IMR-90 (cell line): ENCODE measurements around the gene STIM1. TPM values are rescaled to one million over a fixed set of nuclear protein-coding genes. Genes with fewer than 3 reads are reported as not detected.

Experiments used
- ATAC-seq: fragments of 200-7000 bp; cut with Tn5 transposase; 2 replicates; pipeline ENCODE4 v1.9.1; 2020; ENCODE audit warnings: low read depth, mild to moderate bottlenecking, moderate library complexity
- BruUV-seq: library from RNA; stranded (reverse); fragments of 400-500 nt; replicated peaks from 2 replicates; lab custom pipeline; 2021; lab: Mats Ljungman, UMichigan
- CTCF ChIA-PET: fragments of 300-600 bp; formaldehyde crosslinking; extraction: SDS; loops from one replicate; lab custom pipeline; 2021; ENCODE audit warnings: antibody characterized with exemption; lab: Yijun Ruan, JAX
- POLR2A ChIA-PET: fragments of 300-600 bp; sonication (Branson Sonifier 250); formaldehyde crosslinking; loops from one replicate; lab custom pipeline; 2022; ENCODE audit warnings: antibody characterized with exemption; ENCODE audit not compliant: unreplicated experiment; lab: Charles Lee
- DNase-seq: peaks from one replicate; pipeline ENCODE4 v3.0.0; 2013
- H2AFZ ChIP-seq: replicated peaks from 2 replicates; pipeline ENCODE3; 2013; ENCODE audit warnings: low read length, mild to moderate bottlenecking; ENCODE audit not compliant: poor library complexity
- H2AK5ac ChIP-seq: 2 replicates; pipeline ENCODE4 v1.6.1; 2013; ENCODE audit warnings: low read depth, low read length, inconsistent platforms
- H2AK9ac ChIP-seq: replicated peaks from 2 replicates; pipeline ENCODE3; 2013; ENCODE audit warnings: mild to moderate bottlenecking, low read depth, low read length, moderate library complexity; ENCODE audit not compliant: poor library complexity
- H2BK120ac ChIP-seq: 2 replicates; pipeline ENCODE4 v1.6.1; 2013; ENCODE audit warnings: low read depth, low read length, inconsistent platforms
- H2BK15ac ChIP-seq: 3 replicates; pipeline ENCODE4 v1.6.1; 2013; ENCODE audit warnings: low read depth, low read length, inconsistent platforms
- H2BK20ac ChIP-seq: 2 replicates; pipeline ENCODE4 v1.6.1; 2013; ENCODE audit warnings: low read depth, mild to moderate bottlenecking, inconsistent platforms, low read length, moderate library complexity
- H2BK5ac ChIP-seq: 2 replicates; pipeline ENCODE4 v1.6.1; 2013; ENCODE audit warnings: mild to moderate bottlenecking, low read depth, low read length, inconsistent platforms; ENCODE audit not compliant: poor library complexity, severe bottlenecking
- H3K14ac ChIP-seq: replicated peaks from 2 replicates; pipeline ENCODE4 v1.6.1; 2013; ENCODE audit warnings: low read depth, low read length, inconsistent platforms
- H3K18ac ChIP-seq: 2 replicates; pipeline ENCODE4 v1.6.1; 2013; ENCODE audit warnings: low read depth, low read length, control low read depth
- H3K23ac ChIP-seq: 2 replicates; pipeline ENCODE4 v1.6.1; 2013; ENCODE audit warnings: low read depth, low read length, inconsistent platforms
- H3K27ac ChIP-seq: 2 replicates; pipeline ENCODE4 v1.5.1; 2013; ENCODE audit warnings: mild to moderate bottlenecking, control low read depth, low read length; ENCODE audit not compliant: insufficient read depth
- H3K27me3 ChIP-seq: 2 replicates; pipeline ENCODE4 v1.6.1; 2013; ENCODE audit warnings: low read length; ENCODE audit not compliant: control insufficient read depth, insufficient read depth
- H3K36me3 ChIP-seq: 2 replicates; pipeline ENCODE4 v1.6.1; 2013; ENCODE audit warnings: low read length, mixed read lengths; ENCODE audit not compliant: control insufficient read depth, insufficient read depth
- H3K4ac ChIP-seq: 2 replicates; pipeline ENCODE4 v1.6.1; 2013; ENCODE audit warnings: low read depth, low read length, inconsistent platforms
- H3K4me1 ChIP-seq: 2 replicates; pipeline ENCODE4 v1.6.1; 2013; ENCODE audit warnings: low read length, mixed read lengths; ENCODE audit not compliant: control insufficient read depth, insufficient read depth
- H3K4me2 ChIP-seq: 2 replicates; pipeline ENCODE4 v1.6.1; 2013; ENCODE audit warnings: low read depth, mild to moderate bottlenecking, control low read depth, low read length, moderate library complexity
- H3K4me3 ChIP-seq: 2 replicates; pipeline ENCODE4 v1.5.1; 2013; ENCODE audit warnings: low read depth, mild to moderate bottlenecking, control low read depth, low read length, moderate library complexity; ENCODE audit not compliant: insufficient read depth
- H3K56ac ChIP-seq: 2 replicates; pipeline ENCODE4 v1.6.1; 2013; ENCODE audit warnings: low read length, inconsistent platforms; ENCODE audit not compliant: insufficient read depth; ENCODE audit errors: extremely low read depth
- H3K79me1 ChIP-seq, 2 experiments: 2 replicates each; pipeline ENCODE4 v1.6.1; 2013; ENCODE audit warnings: low read length in 2 of 2, inconsistent platforms in 1 of 2, low read depth in 1 of 2
- H3K9ac ChIP-seq: 2 replicates; pipeline ENCODE4 v1.6.1; 2013; ENCODE audit warnings: low read depth, low read length, control low read depth
- H3K9me1 ChIP-seq: 2 replicates; pipeline ENCODE4 v1.6.1; 2013; ENCODE audit warnings: low read length, inconsistent platforms; ENCODE audit not compliant: insufficient read depth
- H3K9me3 ChIP-seq: 2 replicates; pipeline ENCODE4 v1.6.1; 2013; ENCODE audit warnings: low read length; ENCODE audit not compliant: control insufficient read depth, insufficient read depth
- H4K20me1 ChIP-seq: 2 replicates; pipeline ENCODE4 v1.6.1; 2013; ENCODE audit warnings: low read length, inconsistent platforms; ENCODE audit not compliant: insufficient read depth
- H4K5ac ChIP-seq: 2 replicates; pipeline ENCODE4 v1.6.1; 2013; ENCODE audit warnings: mild to moderate bottlenecking, low read depth, low read length, control low read depth
- H4K8ac ChIP-seq, 2 experiments: 2 replicates each; pipeline ENCODE4 v1.6.1; 2013; ENCODE audit warnings: low read depth in 2 of 2, low read length in 2 of 2, control low read depth in 1 of 2, inconsistent platforms in 1 of 2
- H4K91ac ChIP-seq: 2 replicates; pipeline ENCODE4 v1.6.1; 2013; ENCODE audit warnings: low read depth, low read length, inconsistent platforms; ENCODE audit not compliant: insufficient read depth
- MAFK ChIP-seq: IDR thresholded peaks from 2 replicates; pipeline ENCODE4 v1.6.1; 2012; ENCODE audit warnings: low read depth, low read length, improper control_type of control experiment
- USF2 ChIP-seq: fragments of 150-350 bp; IDR thresholded peaks from 2 replicates; pipeline ENCODE4 v1.6.1; 2017; ENCODE audit warnings: mild to moderate bottlenecking, antibody characterized with exemption, low read length, low read depth
- WGBS, 2 experiments: methylation state at CpG; one replicate each; pipeline versions ENCODE4 v1.1.5 to v1.1.7; 2013; ENCODE audit warnings: missing lambda C conversion rate in 2 of 2; ENCODE audit not compliant: insufficient read length in 1 of 2; ENCODE audit errors: extremely low coverage in 2 of 2; 5-methylcytosine and 5-hydroxymethylcytosine counted together
- dilution Hi-C: fragments of 300-500 bp; cut with HindIII; formaldehyde crosslinking; loops from one replicate; pipeline ENCODE4 v1.14.3; 2018; ENCODE audit warnings: low sequenced_read_pairs; ENCODE audit not compliant: unreplicated experiment
- in situ Hi-C: fragments of 300-500 bp; cut with MboI; formaldehyde crosslinking; loops from 3 replicates; pipeline ENCODE4 v1.14.3; 2019; ENCODE audit warnings: low sequenced_read_pairs, inconsistent platforms, mixed read lengths
- intact Hi-C: fragments of 100-400 bp; cut with micrococcal nuclease; formaldehyde crosslinking; loops from 2 replicates; pipeline ENCODE4 v1.10.0; 2022
- polyA plus RNA-seq, 3 experiments: library from polyadenylated mRNA; depleted of rRNA; stranded (reverse); fragments of >200 nt; gene quantifications; 2 replicates each; pipeline ENCODE4 v1.2.3, GENCODE V29; 2012; ENCODE audit warnings: low replicate concordance in 1 of 3
- total RNA-seq: library from RNA; depleted of rRNA; stranded (reverse); fragments of >200 nt; gene quantifications from 2 replicates; pipeline ENCODE4 v1.2.3, GENCODE V29; 2012

Gene STIM1
- total and polyA plus RNA-seq, 2 of the 4 experiments (the other 2 are of a cell fraction) = 17.9 to 23.0 TPM

GRCh38 chr11:3845670-3846069 is 9.8 kb upstream of the STIM1 start:
- H3K23ac ChIP-seq = no peak overlapping the region
- BruUV-seq = no TSS peak
- ChIA-PET POLR2A (no interaction called here), CTCF (interaction anchor here (0.7 kb wide), 1 partner anchor 227 kb away, joined by 3 read pairs; no protein-coding TSS in a partner anchor)
- H3K4ac ChIP-seq = no peak overlapping the region
- H3K36me3 ChIP-seq = no peaks in the 10 kb centered on the region
- no peak overlapping the region for H2BK15ac ChIP-seq
- no peak overlapping the region for H4K91ac ChIP-seq
- no peak overlapping the region for H3K18ac ChIP-seq
- peaks cover 0 to 4% of the 10 kb centered on the region in 2 experiments; a peak in 1 of 4 replicates for H3K79me1 ChIP-seq
- H3K27ac ChIP-seq = no peak overlapping the region
- in situ Hi-C loops = loop anchor here (5.0 kb wide), 1 partner anchor 227 kb away; no protein-coding TSS in a partner anchor
- no peak overlapping the region for H3K14ac ChIP-seq
- H2BK5ac ChIP-seq = no peak overlapping the region
- ATAC-seq = no peak
- no peak overlapping the region for H2AFZ ChIP-seq
- no peak overlapping the region for H2BK120ac ChIP-seq
- H2AK9ac ChIP-seq = no peak overlapping the region
- WGBS, 2 experiments = no CpG with 5 or more reads among the region's 3 CpGs
- no peaks in the 10 kb centered on the region; the same call in 1 of the 2 replicates for H3K27me3 ChIP-seq
- no peaks in the 10 kb centered on the region for H3K9me3 ChIP-seq
- no peak overlapping the region for H2BK20ac ChIP-seq
- TF ChIP-seq USF2 (no peak), MAFK (no peak)
- no peak for DNase-seq
- H3K4me1 ChIP-seq = no peaks in the 10 kb centered on the region
- dilution Hi-C loops = no loop called here
- no peaks in the 10 kb centered on the region for H4K20me1 ChIP-seq
- no peak overlapping the region for H4K8ac ChIP-seq
- no peak overlapping the region for H2AK5ac ChIP-seq
- no peak overlapping the region for H3K4me2 ChIP-seq
- H3K9me1 ChIP-seq = no peaks in the 10 kb centered on the region
- no peak overlapping the region for H3K56ac ChIP-seq
- H4K5ac ChIP-seq = no peak overlapping the region
- intact Hi-C loops = no loop called here
- H3K9ac ChIP-seq = no peak overlapping the region
- no peak overlapping the region for H3K4me3 ChIP-seq
